Measurements from ENCODE around the gene SEC14L5.
A peak's percentile ranks its signal among the peaks of the same experiment; 100 is the strongest.

The SEC14L5 gene

DNA sequence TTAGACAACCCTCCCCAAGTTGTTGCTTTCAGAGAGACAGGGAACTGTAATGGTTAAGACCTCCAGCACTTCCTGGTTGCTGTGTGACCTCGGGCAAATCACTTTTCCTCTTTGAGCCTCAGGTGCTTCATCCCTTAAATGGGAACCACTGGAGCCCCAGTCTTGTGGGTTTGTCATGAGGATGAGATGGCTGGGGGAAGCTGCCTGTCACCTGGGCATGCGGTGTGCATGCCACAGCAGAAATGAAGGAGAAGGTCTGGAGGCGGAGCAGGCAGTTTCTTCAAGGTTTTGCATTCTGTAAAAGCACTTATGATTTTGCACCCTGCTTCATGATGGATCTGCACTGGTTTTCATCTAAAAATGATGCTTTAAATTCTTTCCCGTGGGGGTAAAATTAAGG, 53.5 kb downstream of the SEC14L5 start:
- no peak for DNase-seq (ENCODE audit: low read depth in 2 of 3, low spot score in 1 of 3)

GRCh38 chr16:5012887-5013286, 54.8 kb downstream of the SEC14L5 start:
- no peak for DNase-seq (ENCODE audit: low read depth in 2 of 3, low spot score in 1 of 3)

DNA sequence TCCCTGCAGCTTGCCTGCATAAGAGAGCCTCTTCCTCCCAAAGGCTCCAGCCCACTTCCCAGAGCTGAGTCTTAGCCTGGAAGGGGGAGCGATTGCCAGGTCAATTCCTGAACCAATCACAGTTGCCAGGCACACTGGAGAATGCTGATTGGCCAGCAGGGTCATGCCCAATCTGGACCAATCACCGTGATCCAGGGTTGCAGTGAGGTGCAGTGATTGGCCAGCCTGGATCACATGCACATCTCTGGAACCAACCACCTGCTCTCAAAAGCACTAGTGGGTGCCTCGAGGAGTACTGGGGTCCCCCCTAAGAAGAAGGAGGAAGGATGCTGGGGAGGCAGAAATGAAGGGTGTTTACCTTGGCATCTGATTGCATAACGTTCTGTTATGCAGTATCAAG, 57.2 kb downstream of the SEC14L5 start:
- no peak for DNase-seq (ENCODE audit: low read depth in 2 of 3, low spot score in 1 of 3)

DNA sequence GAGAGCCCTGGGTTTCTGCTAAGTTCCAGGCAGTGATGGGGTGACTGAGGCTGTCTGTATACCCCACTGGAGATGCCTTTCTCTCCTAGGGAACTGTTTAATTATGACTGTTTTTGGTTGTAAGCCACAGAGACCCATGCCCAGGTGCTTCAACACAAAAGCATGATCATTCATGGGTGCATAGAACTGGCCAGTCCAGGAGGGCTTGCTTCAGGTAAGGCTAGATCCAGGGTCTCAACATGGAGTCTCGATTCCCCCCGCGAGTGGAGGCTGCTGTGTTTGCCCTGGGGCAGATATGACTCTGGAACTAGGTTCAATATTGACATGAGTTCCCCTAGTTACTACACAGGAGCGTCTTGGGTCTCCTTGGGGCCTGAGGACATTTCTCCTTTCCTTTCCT, 57.8 kb downstream of the SEC14L5 start:
- no peak for DNase-seq (ENCODE audit: low read depth in 2 of 3, low spot score in 1 of 3)

DNA sequence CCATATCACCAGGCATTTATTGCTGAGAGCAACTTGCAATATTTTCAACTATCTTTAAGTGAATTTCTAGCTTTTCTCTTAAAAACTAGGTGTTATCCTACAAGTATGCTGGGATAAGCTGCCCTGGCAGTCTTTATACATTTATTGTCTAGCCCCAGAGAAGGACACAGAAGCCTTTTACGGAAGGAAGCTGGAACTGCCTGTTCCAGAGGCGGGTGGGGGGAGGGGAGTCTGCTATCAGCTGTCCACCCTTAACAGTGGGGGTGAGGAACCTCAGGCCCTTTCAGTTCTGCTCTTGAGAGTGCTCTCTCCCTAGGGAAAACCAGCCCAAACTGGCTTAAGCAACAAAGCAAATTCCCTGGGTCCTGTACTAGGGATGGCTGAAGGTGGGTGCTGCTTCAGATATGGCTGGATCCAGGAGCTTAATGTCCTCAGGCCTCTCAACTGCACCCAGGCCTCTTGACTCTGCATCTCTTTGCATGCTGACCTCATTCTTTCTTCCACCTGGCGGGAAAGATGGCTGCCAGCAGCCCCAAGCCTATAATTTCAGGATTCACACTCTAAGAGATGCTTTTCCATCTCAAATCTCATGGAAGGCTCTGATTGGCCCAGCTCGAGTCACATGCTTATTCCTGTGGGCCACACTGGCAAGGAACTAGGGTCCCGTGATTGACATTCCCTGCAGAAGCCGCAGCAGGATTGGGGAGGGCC, 59.0 kb downstream of the SEC14L5 start:
- no peak for DNase-seq (ENCODE audit: low read depth in 2 of 3, low spot score in 1 of 3)

DNA sequence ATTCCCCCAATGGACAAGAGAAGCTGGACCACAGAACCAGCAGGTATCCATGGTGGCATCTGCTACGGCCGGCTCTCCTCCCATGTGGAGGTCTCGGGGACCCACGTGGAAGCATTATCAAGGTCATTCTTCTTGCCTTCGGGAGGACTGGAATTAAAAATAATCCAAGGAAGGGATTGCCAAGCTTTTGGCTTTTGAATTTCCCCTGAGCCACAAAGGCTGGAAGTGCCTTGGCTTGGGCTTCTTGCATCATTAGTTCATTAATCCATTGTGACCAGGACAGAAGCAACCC, 59.5 kb downstream of the SEC14L5 start:
- no peak for DNase-seq (ENCODE audit: low read depth in 2 of 3, low spot score in 1 of 3)

- no peak for DNase-seq (ENCODE audit: low read depth in 2 of 3, low spot score in 1 of 3)
Observed at GRCh38 chr16:5018793-5019192, 60.7 kb downstream of the SEC14L5 start.

DNA sequence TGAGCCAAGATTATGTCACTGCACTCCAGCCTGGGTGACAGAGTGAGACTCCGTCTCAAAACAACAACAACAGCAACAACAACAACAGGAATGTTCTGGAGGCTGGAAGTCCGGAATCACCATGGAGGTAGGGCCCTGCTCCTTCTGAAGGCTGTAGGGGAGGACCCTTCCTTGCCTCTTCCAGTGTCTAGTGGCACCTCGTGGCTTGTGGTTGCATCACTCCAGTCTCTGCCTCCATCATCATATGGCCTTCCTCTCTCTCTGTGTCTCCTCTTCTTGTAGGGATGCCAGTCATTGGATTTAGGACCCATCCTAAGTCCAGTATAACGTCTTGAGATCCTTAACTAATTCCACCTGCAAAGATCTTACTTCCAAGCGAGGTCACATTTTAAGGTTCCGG, 61.6 kb downstream of the SEC14L5 start:
- DNase-seq (ENCODE audit: low read depth in 2 of 3, low spot score in 1 of 3) = no peak

DNA sequence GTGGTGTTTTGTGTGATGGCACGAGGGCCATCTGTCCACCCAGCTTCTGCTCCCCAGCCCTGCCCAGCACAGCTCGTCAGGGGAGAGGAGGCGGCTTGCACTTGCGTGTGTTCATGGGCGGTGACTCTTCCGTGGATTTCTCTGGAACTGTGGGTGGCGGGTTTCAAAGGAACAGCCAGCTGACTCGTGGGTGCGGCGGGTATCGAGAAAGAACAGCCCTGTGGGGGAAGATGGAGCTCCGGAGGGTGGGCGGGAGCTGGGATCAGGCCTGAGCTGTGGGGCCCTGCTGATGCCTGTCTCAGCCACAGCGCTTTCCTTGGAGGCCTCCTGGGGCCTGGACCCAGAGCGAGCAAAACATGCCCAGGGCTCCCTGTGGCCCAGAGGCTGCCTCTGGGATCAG, 62.4 kb downstream of the SEC14L5 start:
- DNase-seq (ENCODE audit: low read depth in 2 of 3, low spot score in 1 of 3) = no peak

DNA sequence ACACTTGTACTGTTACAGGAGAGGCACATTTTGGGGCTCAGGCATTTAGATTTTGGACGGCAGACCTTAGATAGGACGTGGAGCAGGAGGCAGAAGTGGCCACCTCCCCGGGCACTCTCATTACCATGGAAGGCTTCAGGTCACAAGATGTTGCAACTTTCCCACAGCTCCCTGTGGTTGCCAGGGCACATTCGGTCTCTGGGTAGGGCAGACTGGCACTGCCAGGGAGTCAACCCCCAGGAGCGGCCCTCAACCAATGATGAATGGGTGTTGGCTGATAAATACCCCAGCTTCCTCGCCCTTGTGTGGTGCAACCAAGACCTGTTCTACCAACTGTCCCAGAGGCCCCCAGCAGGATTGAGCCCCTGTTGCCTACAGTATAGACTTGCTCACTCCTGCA, 64.4 kb downstream of the SEC14L5 start:
- DNase-seq (ENCODE audit: low read depth in 2 of 3, low spot score in 1 of 3) = no peak

- no peak for DNase-seq (ENCODE audit: low read depth in 2 of 3, low spot score in 1 of 3)
Observed at GRCh38 chr16:5024632-5025031, 66.5 kb downstream of the SEC14L5 start.

DNA sequence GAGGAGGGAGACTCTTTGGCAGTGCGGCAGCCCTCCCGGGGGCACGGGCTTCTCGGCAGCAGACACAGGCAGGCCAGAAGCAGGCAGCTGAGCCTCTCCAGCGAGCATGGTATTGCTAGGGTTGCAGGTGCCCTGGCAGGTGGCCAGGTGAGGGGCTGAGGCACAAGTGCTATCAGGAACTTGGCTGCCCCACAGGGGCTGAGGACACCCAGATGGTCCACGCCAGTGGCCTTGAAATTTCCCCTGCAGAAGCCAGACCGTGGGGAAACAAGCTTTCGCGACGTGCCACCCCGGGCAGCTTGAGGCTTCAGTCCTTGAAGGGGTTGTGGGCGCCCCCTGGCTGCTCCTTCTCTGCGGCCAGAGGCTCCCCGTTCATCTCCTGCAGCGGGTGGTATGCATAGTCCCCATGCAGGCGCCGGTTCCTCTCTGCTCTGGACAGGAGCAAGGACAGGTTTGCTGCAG, 67.1 kb downstream of the SEC14L5 start:
- DNase-seq (ENCODE audit: low read depth in 2 of 3, low spot score in 1 of 3) = no peak

GRCh38 chr16:5026664-5027063, 68.5 kb downstream of the SEC14L5 start:
- no peak for DNase-seq (ENCODE audit: low read depth in 2 of 3, low spot score in 1 of 3)

DNA sequence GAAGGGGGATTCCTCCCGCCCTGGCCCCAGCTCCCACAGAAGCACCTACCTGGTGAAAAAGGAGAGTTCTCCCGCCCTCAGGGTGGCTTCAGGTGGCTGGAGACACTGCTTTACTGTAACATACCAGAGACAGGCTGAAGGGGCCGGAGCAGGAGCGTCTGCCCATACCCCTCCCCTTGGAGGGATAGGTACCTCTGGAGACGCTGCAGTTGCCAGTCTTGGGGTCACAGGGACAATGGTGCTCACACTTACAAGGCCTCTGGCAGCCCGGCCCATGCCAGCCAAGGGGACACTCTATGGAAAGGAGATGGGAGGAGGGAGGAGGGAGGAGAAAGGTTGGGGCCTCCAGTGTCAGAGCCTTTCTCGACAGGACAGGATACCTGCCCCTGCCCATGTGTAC, 69.0 kb downstream of the SEC14L5 start:
- DNase-seq (ENCODE audit: low read depth in 2 of 3, low spot score in 1 of 3) = no peak

DNA sequence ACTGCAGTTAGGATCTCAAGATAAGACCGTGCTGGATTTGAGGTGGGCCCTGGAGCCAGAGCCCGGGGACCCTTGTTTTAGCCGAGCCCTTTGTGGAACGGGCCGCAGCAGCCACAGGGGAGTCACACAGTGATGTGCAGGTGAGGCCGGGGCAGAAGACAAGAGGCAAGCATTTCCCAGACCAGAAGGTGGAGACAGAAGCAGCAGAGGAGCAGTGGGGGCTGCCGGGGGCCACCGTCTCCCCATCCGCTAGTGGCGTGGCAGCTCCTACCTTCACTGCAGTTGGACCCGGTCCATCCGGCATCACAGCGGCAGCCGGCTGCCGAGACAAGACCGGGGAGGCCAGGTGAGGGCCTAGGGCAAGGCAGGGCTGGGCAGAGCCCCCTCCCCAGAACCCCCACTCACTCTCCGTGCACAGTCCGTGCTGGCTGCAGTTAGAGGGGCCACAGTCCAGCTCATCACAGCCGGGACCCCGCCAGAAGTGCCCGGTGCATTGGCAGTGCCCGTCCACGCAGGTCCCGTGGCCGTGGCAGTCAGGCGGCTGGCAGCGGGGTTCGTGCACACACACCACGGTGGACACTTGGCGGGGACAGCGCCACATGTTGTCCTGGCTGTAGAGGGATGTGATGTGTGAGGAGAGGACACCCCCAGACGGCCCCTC, 69.6 kb downstream of the SEC14L5 start:
- no peak for DNase-seq (ENCODE audit: low read depth in 2 of 3, low spot score in 1 of 3)

- no peak for DNase-seq (ENCODE audit: low read depth in 2 of 3, low spot score in 1 of 3)
Observed at GRCh38 chr16:5028950-5029475, 70.9 kb downstream of the SEC14L5 start.

GRCh38 chr16:5030251-5030870, 72.2 kb downstream of the SEC14L5 start:
- DNase-seq (ENCODE audit: low read depth in 2 of 3, low spot score in 1 of 3) = no peak

- no peak for DNase-seq (ENCODE audit: low read depth in 2 of 3, low spot score in 1 of 3)
Observed at GRCh38 chr16:5031601-5032000, 73.5 kb downstream of the SEC14L5 start.

- no peak for DNase-seq (ENCODE audit: low read depth in 2 of 3, low spot score in 1 of 3)
Observed at GRCh38 chr16:5032748-5033167, 74.6 kb downstream of the SEC14L5 start.

DNA sequence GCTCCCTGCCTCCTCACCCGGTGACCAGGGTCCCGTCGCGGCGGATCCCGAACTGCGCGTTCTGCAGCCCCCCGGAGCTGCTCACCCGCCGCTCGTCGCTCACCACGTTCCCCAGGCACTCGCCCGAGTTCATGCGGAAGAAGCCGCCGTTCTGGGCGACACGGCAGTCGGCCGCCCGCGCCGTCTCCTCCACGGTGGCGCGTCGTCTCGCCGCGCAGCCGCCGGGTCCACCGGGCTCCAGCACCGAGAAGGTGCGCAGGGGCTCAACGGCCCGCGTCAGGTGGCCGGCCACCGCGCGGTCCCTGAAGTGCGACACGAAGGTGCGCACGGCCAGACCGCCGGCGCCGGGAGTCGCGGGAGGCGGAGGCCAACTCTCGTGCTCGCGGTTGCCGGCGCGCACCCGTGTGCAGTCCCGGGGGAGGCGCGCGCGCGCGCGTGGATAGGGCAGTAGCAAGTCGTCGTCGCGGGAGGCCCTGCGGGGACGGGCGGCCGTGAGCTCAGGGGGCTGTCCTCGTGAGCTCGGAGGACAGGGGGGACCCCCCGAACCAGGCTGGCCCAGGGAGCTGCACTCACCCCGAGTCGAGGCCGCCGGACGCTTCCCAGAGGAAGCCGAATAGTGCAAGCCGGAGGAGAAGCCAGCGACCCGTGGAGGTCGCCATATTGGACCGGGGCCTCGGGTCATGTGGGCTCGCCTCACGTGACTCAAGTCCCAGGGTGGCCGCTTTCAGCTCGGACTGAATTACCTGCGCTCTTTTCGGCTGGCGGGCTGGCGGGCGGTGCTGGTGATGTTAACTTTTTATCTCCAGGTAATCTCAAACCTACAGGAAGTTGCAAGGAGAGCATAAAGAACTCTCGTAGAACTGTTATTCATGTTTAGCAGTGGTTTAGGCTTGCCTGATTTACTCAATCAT, 75.4 kb downstream of the SEC14L5 start, which contains the start of gene NAGPA:
NAGPA (minus strand) TSS at position 680 of the 911 bp plus-strand sequence; CDS start at position 659, 21 bp downstream.
- peak; percentile 63 to 77 (median 70) for DNase-seq (ENCODE audit: low read depth in 2 of 3, low spot score in 1 of 3)

DNA sequence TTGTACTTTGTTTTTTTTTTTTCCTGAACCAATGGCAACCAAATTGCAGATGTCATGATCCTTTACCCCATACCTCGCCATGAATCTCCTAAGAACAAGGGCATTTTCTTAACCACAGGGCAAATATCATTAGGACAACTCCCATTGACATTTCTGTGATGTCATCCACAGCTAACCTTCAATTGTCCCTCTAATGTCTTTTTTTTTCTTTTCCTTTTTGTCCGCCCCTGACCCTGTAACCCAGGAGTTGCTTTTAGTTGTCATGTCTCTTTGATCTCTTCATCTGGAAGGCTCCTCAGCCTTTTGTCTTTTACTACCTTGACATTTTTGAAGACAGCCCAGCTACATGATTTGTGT, 76.0 kb downstream of the SEC14L5 start:
- DNase-seq (ENCODE audit: low read depth in 2 of 3, low spot score in 1 of 3) = no peak

Measured in stimulated activated CD4-positive, alpha-beta T cell treated with anti-CD3 and anti-CD28 coated beads, Interleukin-12 subunit alpha, Interleukin-12 subunit beta, amount 100 ng/mL, for 48 hours (primary cell).